ENCODE data around the gene POU2AF1. TPM values are rescaled to one million over a fixed set of nuclear protein-coding genes. Genes with fewer than 3 reads are reported as not detected.

POU2AF1 gene
- polyA plus RNA-seq, 3 donors from 2014 or later = 0.09 TPM; not detected in 2

- Mint-ChIP-seq H3K27me3 (ENCODE audit: low read depth in 3 of 3) (peaks cover 1 to 5% (median 2%) of the 10 kb centered on the region in 3 donors), H3K4me3 (no peak overlapping the region), H3K36me3 (no peaks in the 10 kb centered on the region), H3K9me3 (no peaks in the 10 kb centered on the region), H3K4me1 (no peaks in the 10 kb centered on the region), H3K27ac (no peak overlapping the region)
- no peak for DNase-seq
Measured at GRCh38 chr11:111358038-111359001, 20.8 kb downstream of the POU2AF1 start.

- Mint-ChIP-seq H3K27me3 (ENCODE audit: low read depth in 3 of 3) (peaks cover 1 to 9% (median 2%) of the 10 kb centered on the region in 3 donors), H3K36me3 (no peaks in the 10 kb centered on the region), H3K27ac (no peak overlapping the region), H3K9me3 (no peaks in the 10 kb centered on the region), H3K4me1 (no peaks in the 10 kb centered on the region), H3K4me3 (no peak overlapping the region)
- DNase-seq = no peak
Measured at GRCh38 chr11:111357150-111358037, 21.7 kb downstream of the POU2AF1 start.

GRCh38 chr11:111356660-111357048 lies 22.4 kb downstream of the POU2AF1 start:
- DNase-seq = no peak
- Mint-ChIP-seq H3K4me3 (no peak overlapping the region), H3K27me3 (ENCODE audit: low read depth in 3 of 3) (peaks cover 0 to 6% (median 2%) of the 10 kb centered on the region in 3 donors), H3K36me3 (no peaks in the 10 kb centered on the region), H3K9me3 (no peaks in the 10 kb centered on the region), H3K27ac (no peak overlapping the region), H3K4me1 (no peaks in the 10 kb centered on the region)

DNA sequence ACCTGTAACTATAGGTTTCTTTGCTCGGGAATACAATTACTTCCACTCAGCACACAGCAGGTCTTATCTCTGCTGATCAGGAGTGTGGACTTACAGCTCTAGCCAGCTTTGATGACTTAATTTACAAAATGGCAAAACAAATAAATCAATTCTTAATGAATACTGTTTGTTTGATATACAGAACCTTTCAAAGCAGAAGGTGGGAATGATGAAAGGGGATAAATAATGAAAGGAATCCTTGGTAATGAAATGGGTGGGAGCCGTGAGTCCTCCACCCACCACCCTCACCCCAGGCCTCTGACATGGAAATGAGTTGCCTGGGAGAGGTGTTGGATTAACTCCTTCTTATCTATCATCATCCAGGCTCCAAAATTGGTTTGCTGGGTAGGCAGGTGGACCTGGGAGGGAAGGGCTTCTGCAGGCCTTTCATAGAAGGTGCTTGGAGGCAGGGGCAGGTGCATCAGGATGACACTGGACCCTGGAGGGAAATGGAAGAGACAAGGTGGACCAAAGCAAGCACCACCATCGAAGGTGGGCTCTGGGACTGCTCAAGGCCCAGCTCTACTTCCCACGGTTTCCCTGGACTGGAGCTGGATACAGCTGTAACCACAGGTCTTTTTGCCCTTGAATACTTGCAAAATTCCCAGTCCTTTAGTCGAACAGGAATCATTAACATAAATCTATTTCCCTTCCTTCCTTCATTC lies 23.0 kb downstream of the POU2AF1 start:
- Mint-ChIP-seq H3K4me3 (no peak overlapping the region), H3K4me1 (no peaks in the 10 kb centered on the region), H3K27me3 (ENCODE audit: low read depth in 3 of 3) (peaks cover 0 to 5% (median 4%) of the 10 kb centered on the region in 3 donors), H3K36me3 (no peaks in the 10 kb centered on the region), H3K27ac (no peak overlapping the region), H3K9me3 (no peaks in the 10 kb centered on the region)
- DNase-seq = no peak

DNA sequence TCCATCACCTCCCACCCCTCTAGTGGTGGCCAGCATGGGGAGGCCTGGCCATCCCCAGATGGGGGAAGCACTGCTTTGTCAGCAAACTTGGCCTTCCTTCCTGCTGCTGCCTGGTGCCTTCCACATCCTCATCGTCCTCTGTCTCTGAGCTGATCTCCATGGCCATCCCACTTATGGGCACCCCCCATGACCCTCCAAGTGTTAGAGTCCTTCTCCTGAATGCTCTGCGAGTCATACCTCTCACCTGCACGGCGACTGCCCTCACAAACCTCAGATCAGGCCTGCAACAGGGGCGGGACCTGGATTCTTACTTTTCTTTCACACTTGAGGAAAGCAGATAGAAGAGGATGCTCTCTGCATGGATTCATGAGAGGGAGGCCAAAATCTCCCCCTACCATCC lies 24.0 kb downstream of the POU2AF1 start:
- H3K4me1 Mint-ChIP-seq = no peaks in the 10 kb centered on the region
- H3K9me3 Mint-ChIP-seq = no peaks in the 10 kb centered on the region
- H3K27ac Mint-ChIP-seq = no peak overlapping the region
- peaks cover 0 to 5% (median 4%) of the 10 kb centered on the region in 3 donors for H3K27me3 Mint-ChIP-seq (ENCODE audit: low read depth in 3 of 3)
- H3K36me3 Mint-ChIP-seq = no peaks in the 10 kb centered on the region
- DNase-seq = no peak
- no peak overlapping the region for H3K4me3 Mint-ChIP-seq

DNA sequence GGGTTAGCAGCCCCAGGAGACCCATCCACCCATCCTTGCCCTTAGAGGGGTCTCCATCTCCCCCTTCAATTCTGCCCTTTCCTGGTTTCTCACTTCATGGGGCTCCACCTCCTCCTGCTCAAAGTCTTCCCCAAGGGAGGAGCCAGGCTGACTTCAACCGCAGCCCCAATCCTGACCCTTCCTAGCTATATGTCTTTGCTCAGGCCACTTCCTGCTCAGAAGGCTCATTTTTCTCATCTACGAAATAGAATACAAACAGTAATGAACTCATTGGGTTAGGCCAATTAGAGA lies 24.5 kb downstream of the POU2AF1 start:
- H3K4me1 Mint-ChIP-seq = no peaks in the 10 kb centered on the region
- DNase-seq = no peak
- no peak overlapping the region for H3K27ac Mint-ChIP-seq
- H3K36me3 Mint-ChIP-seq = no peaks in the 10 kb centered on the region
- H3K9me3 Mint-ChIP-seq = no peaks in the 10 kb centered on the region
- no peak overlapping the region for H3K4me3 Mint-ChIP-seq
- H3K27me3 Mint-ChIP-seq (ENCODE audit: low read depth in 3 of 3) = peaks cover 0 to 5% (median 4%) of the 10 kb centered on the region in 3 donors

DNA sequence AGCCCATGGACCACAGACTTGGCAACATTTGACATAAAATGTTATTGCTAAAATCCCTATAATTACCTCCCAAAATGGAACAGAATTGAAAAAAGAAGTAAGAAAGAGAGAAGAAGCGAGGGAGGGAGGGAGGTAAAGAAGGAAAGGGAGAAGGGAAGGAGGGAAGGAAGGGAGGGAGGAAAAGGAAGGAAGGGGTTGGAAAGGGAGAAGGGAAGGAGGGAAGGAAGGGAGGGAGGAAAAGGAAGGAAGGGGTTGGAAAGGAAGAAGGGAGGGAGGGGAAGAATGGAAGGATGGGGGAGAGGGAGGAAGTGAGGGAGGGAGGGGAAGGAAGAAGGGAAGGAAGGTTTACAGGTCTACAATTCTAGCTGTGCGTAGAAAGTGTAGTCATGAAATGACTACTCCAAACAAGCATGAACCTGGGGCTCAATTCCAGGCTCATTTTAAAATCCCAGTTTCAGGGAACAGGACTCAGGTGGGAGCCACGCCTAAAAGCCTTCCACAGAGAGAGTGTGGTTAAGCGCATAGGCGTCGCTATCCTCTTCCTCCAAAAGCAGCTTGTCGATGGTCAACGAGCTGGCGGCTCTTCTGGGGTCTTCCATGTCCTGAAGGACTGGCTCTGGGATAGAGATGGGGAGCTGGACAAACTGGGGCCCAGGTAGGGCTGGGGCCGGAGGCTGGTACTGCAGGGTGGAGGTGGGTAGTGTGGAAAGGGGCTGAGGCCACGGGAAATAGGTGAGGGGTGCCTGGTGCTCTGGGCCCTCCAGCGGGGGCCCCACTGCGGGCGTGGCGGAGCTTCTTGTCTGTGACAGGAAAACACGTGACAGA lies 25.1 kb downstream of the POU2AF1 start:
- no peaks in the 10 kb centered on the region for H3K9me3 Mint-ChIP-seq

DNA sequence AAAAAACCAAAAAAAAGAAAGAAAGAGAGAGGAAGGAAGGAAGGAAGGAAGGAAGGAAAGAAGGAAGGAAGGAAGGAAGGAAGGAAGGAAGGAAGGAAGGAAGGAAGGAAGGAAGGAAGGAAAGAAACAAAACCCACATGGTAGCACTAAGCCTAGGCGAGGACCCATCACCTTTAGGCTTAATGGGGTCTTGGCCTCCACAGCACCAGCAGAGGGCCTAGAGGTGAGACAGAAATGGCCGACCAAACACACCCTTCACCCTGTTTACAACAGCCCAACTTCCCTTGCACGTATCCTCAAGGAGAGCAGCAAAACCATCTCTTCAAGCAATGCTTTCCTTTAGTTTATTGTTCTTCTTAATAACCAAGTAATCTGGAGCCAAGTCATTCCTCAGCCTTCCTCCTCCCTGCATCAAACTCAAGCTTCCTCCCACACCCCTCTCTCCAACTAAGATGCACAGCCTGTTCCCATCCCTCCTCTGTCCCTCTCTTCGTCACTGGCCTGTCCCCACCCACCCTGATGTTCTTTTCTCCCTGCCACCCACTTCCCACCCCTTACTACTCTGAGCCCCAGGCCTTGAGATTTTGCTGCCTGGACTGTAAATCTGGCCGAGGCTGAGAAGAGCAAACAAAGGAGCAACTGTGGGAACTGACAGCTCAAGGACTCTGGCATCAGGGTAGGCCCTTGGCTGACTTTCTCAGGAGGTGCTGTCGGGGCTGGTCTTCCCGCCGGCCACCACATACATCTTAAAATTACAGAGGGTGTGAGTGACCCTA lies 26.0 kb downstream of the POU2AF1 start:
- Mint-ChIP-seq H3K9me3 (no peaks in the 10 kb centered on the region), H3K27me3 (ENCODE audit: low read depth in 3 of 3) (peaks cover 0 to 5% (median 4%) of the 10 kb centered on the region in 3 donors), H3K4me3 (no peak overlapping the region), H3K27ac (no peak overlapping the region), H3K4me1 (no peaks in the 10 kb centered on the region), H3K36me3 (no peaks in the 10 kb centered on the region)
- no peak for DNase-seq

More for the DNA sequence above, 25.1 kb downstream of the POU2AF1 start:
- H3K27me3 Mint-ChIP-seq (ENCODE audit: low read depth in 3 of 3) = peaks cover 0 to 5% (median 4%) of the 10 kb centered on the region in 3 donors
- no peak overlapping the region for H3K27ac Mint-ChIP-seq
- H3K36me3 Mint-ChIP-seq = no peaks in the 10 kb centered on the region
- no peak overlapping the region for H3K4me3 Mint-ChIP-seq
- H3K4me1 Mint-ChIP-seq = no peaks in the 10 kb centered on the region
- no peak for DNase-seq

GRCh38 chr11:111352231-111352746 lies 26.8 kb downstream of the POU2AF1 start:
- Mint-ChIP-seq H3K36me3 (no peaks in the 10 kb centered on the region), H3K27ac (no peak overlapping the region), H3K27me3 (ENCODE audit: low read depth in 3 of 3) (peaks cover 0 to 5% (median 4%) of the 10 kb centered on the region in 3 donors), H3K9me3 (no peaks in the 10 kb centered on the region), H3K4me3 (no peak overlapping the region), H3K4me1 (no peaks in the 10 kb centered on the region)
- DNase-seq = no peak

DNA sequence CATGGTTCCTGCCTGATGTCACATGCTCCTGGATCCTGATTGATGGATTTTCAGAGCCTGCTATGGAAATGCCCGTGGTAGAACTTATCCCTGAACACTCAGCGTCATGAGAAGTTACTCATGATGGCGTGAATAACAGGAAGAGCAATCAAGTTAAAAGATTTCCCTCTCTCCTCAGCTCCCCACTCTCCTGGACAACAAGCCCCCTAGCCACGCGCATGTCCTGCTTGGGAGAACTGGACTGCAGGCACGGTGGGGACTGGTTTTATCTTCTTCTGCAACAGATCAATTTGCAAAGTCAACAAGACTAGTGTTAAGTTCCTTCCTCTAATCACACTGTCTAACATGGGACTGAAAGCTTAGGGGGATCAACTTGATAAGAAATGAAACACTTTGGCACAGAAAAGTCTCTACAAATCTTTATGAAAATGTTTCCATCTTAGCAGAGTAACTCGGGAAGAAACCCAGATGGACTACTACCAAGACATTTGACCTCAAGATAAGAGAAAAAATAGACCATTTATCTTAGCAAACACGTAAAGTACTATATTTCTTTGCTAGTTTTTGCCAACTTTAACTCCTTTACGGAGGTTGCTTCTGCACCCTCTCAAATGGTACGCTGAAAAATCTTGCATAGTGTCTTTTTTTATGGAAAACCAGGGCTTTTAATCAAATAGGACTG lies 27.6 kb downstream of the POU2AF1 start:
- DNase-seq = no peak
- H3K27ac Mint-ChIP-seq = no peak overlapping the region
- H3K9me3 Mint-ChIP-seq = no peaks in the 10 kb centered on the region
- H3K4me3 Mint-ChIP-seq = no peak overlapping the region
- no peaks in the 10 kb centered on the region for H3K4me1 Mint-ChIP-seq
- H3K36me3 Mint-ChIP-seq = no peaks in the 10 kb centered on the region
- peaks cover 0 to 5% (median 4%) of the 10 kb centered on the region in 3 donors for H3K27me3 Mint-ChIP-seq (ENCODE audit: low read depth in 3 of 3)

GRCh38 chr11:111350811-111351210 lies 28.3 kb downstream of the POU2AF1 start:
- Mint-ChIP-seq H3K27me3 (ENCODE audit: low read depth in 3 of 3) (peaks cover 0 to 4% (median 4%) of the 10 kb centered on the region in 3 donors), H3K36me3 (no peaks in the 10 kb centered on the region), H3K27ac (no peak overlapping the region), H3K9me3 (no peaks in the 10 kb centered on the region), H3K4me3 (no peak overlapping the region), H3K4me1 (no peaks in the 10 kb centered on the region)
- DNase-seq = no peak

- H3K27me3 Mint-ChIP-seq (ENCODE audit: low read depth in 3 of 3) = peaks cover 0 to 4% (median 4%) of the 10 kb centered on the region in 3 donors
- H3K4me1 Mint-ChIP-seq = no peaks in the 10 kb centered on the region
- no peak overlapping the region for H3K4me3 Mint-ChIP-seq
- no peak for DNase-seq
- H3K9me3 Mint-ChIP-seq = no peaks in the 10 kb centered on the region
- H3K36me3 Mint-ChIP-seq = no peaks in the 10 kb centered on the region
- no peak overlapping the region for H3K27ac Mint-ChIP-seq
Measured at GRCh38 chr11:111349191-111349695, 29.8 kb downstream of the POU2AF1 start.
